Mesodermal cell (in vitro differentiated cells): Measurements from ENCODE around the gene OSBPL3.

Source experiments
- H3K27ac ChIP-seq: 2 replicates; pipeline ENCODE4 v1.7.0; 2013; ENCODE audit warnings: mild to moderate bottlenecking, low read depth, low read length, moderate library complexity; ENCODE audit not compliant: severe bottlenecking
- H3K36me3 ChIP-seq: 2 replicates; pipeline ENCODE4 v1.7.1; 2013; ENCODE audit warnings: mild to moderate bottlenecking, low read length, moderate library complexity; ENCODE audit not compliant: control insufficient read depth, insufficient read depth
- H3K4me1 ChIP-seq: one replicate; pipeline ENCODE4 v1.7.1; 2013; ENCODE audit warnings: mild to moderate bottlenecking, low read length; ENCODE audit not compliant: insufficient read depth, control insufficient read depth, poor library complexity, severe bottlenecking
- H3K4me3 ChIP-seq: 2 replicates; pipeline ENCODE4 v1.7.0; 2013; ENCODE audit warnings: low read length, control low read depth, mild to moderate bottlenecking; ENCODE audit not compliant: insufficient read depth, poor library complexity, severe bottlenecking; ENCODE audit errors: extremely low read depth
- H3K9me3 ChIP-seq: 2 replicates; pipeline ENCODE4 v1.7.1; 2013; ENCODE audit warnings: mild to moderate bottlenecking, low read length, moderate library complexity; ENCODE audit not compliant: control insufficient read depth
- WGBS, 2 experiments: methylation state at CpG; one replicate each; pipeline ENCODE4 v1.1.5; 2013; ENCODE audit warnings: missing lambda C conversion rate in 2 of 2; ENCODE audit not compliant: insufficient coverage in 2 of 2; 5-methylcytosine and 5-hydroxymethylcytosine counted together

The OSBPL3 gene

GRCh38 chr7:25007668-25008067, 27.7 kb upstream of the OSBPL3 start:
- Histone ChIP-seq H3K4me3 (no peak overlapping the region), H3K9me3 (no peaks in the 10 kb centered on the region), H3K36me3 (no peaks in the 10 kb centered on the region), H3K27ac (no peak overlapping the region), H3K4me1 (no peaks in the 10 kb centered on the region)
- 86 to 100% methylated on average over 1 of the region's 1 CpG for WGBS, 2 experiments

GRCh38 chr7:25006276-25006675, 26.3 kb upstream of the OSBPL3 start:
- Histone ChIP-seq H3K4me3 (no peak overlapping the region), H3K9me3 (no peaks in the 10 kb centered on the region), H3K4me1 (no peaks in the 10 kb centered on the region), H3K27ac (no peak overlapping the region), H3K36me3 (no peaks in the 10 kb centered on the region)
- 87 to 100% methylated on average over 1 of the region's 1 CpG for WGBS, 2 experiments

- H3K36me3 ChIP-seq = no peaks in the 10 kb centered on the region
- no peaks in the 10 kb centered on the region for H3K4me1 ChIP-seq
- H3K4me3 ChIP-seq = no peak overlapping the region
- WGBS, 2 experiments = 83% methylated on average over 3 of the region's 3 CpGs; no CpG with 5 or more reads in 1 of the 2 experiments
- no peaks in the 10 kb centered on the region for H3K9me3 ChIP-seq
- no peak overlapping the region for H3K27ac ChIP-seq
Observed at GRCh38 chr7:25005658-25006057, 25.7 kb upstream of the OSBPL3 start.

GRCh38 chr7:25002786-25003185, 22.8 kb upstream of the OSBPL3 start:
- no peak overlapping the region for H3K4me3 ChIP-seq
- WGBS, 2 experiments = 67 to 86% methylated on average over 1 of the region's 1 CpG
- no peaks in the 10 kb centered on the region for H3K4me1 ChIP-seq

GRCh38 chr7:24995466-24995865, 15.5 kb upstream of the OSBPL3 start:
- Histone ChIP-seq H3K4me3 (no peak overlapping the region), H3K36me3 (no peaks in the 10 kb centered on the region), H3K9me3 (no peaks in the 10 kb centered on the region), H3K4me1 (no peaks in the 10 kb centered on the region), H3K27ac (no peak overlapping the region)
- 100% methylated on average over 2 of the region's 3 CpGs; no CpG with 5 or more reads in 1 of the 2 experiments for WGBS, 2 experiments

More at GRCh38 chr7:25002786-25003185, 22.8 kb upstream of the OSBPL3 start:
- H3K27ac ChIP-seq = no peak overlapping the region
- H3K36me3 ChIP-seq = no peaks in the 10 kb centered on the region
- no peaks in the 10 kb centered on the region for H3K9me3 ChIP-seq

- Histone ChIP-seq H3K9me3 (no peaks in the 10 kb centered on the region), H3K36me3 (no peaks in the 10 kb centered on the region), H3K4me3 (no peak overlapping the region), H3K27ac (no peak overlapping the region), H3K4me1 (no peaks in the 10 kb centered on the region)
- 83 to 89% methylated on average over 1 of the region's 4 CpGs for WGBS, 2 experiments
Observed at GRCh38 chr7:24992314-24992713, 12.3 kb upstream of the OSBPL3 start.

GRCh38 chr7:24991353-24991752, 11.4 kb upstream of the OSBPL3 start:
- no peak overlapping the region for H3K4me3 ChIP-seq
- no peaks in the 10 kb centered on the region for H3K36me3 ChIP-seq
- no peaks in the 10 kb centered on the region for H3K4me1 ChIP-seq
- WGBS, 2 experiments = 97% methylated on average over 3 of the region's 3 CpGs
- no peak overlapping the region for H3K27ac ChIP-seq
- no peaks in the 10 kb centered on the region for H3K9me3 ChIP-seq

- no peaks in the 10 kb centered on the region for H3K4me1 ChIP-seq
- peaks cover 25% of the 10 kb centered on the region for H3K9me3 ChIP-seq
- H3K4me3 ChIP-seq = no peak overlapping the region
- H3K36me3 ChIP-seq = no peaks in the 10 kb centered on the region
- H3K27ac ChIP-seq = no peak overlapping the region
- no CpG with 5 or more reads among the region's 1 CpG for WGBS, 2 experiments
Observed at GRCh38 chr7:24987331-24987842, 7.4 kb upstream of the OSBPL3 start.

- H3K36me3 ChIP-seq = no peaks in the 10 kb centered on the region
- H3K9me3 ChIP-seq = peaks cover 25% of the 10 kb centered on the region
- H3K27ac ChIP-seq = no peak overlapping the region
- H3K4me1 ChIP-seq = no peaks in the 10 kb centered on the region
- no peak overlapping the region for H3K4me3 ChIP-seq
- 86% methylated on average over 2 of the region's 2 CpGs; no CpG with 5 or more reads in 1 of the 2 experiments for WGBS, 2 experiments
Observed at GRCh38 chr7:24982917-24983316, 2.9 kb upstream of the OSBPL3 start.

- H3K4me1 ChIP-seq = no peaks in the 10 kb centered on the region
- WGBS, 2 experiments = 3 to 4% methylated on average over 44 to 51 of the region's 52 CpGs
- H3K36me3 ChIP-seq = no peaks in the 10 kb centered on the region
- H3K9me3 ChIP-seq = peaks cover 25% of the 10 kb centered on the region
- no peak overlapping the region for H3K27ac ChIP-seq
- H3K4me3 ChIP-seq = peak overlapping the region; percentile 91
Observed at GRCh38 chr7:24981171-24981951, 1.4 kb upstream of the OSBPL3 start.

GRCh38 chr7:24980534-24981170, 674 bp upstream of the OSBPL3 start:
- Histone ChIP-seq H3K9me3 (peaks cover 25% of the 10 kb centered on the region), H3K4me1 (peaks cover 7% of the 10 kb centered on the region), H3K4me3 (peak overlapping the region; percentile 91), H3K36me3 (no peaks in the 10 kb centered on the region), H3K27ac (peak overlapping the region; percentile 85)
- 2 to 7% methylated on average over 13 to 22 of the region's 26 CpGs for WGBS, 2 experiments
